NCI-H2171 treated with DMSO at 0.1 percent for 48 hours (cell line): ENCODE data around the gene MEGF11.

Experiments
- DNase-seq: peaks from one replicate; lab custom pipeline; 2025; lab: John Stamatoyannopoulos, UW

MEGF11 gene

DNA sequence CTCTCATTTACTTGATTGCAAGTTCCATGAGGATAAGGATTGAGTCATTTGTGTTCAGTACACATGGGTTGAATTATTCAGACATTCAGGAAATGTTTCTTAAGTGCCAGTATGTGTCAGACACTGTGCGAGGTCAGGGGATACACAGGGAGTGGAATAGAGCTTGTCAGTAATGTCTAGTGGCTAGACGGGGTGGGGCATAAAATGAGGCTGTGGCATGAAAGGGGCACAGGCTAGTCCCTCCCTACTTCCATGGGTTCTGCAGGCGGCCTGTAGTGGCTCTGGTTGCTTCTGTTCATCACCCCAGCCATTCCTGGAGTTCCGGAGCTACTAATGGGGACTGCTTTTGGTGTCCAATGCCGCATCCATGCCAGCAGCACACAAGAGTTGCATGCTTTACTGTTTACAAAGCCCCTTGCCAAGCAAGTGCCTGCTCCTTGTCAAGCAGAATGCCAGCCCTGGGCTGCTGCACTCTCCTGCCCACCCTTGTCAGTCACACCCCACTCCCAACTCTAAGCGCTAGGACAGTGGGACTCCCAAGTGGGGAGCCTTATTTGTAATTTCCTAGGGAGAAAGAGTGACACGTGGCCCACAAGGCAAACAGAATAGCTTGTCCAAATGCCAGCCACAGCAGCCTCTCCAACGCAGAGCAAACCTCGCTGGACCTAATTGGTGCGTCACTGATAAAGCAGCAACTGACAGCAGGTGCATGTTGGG is 313.5 kb downstream of the MEGF11 start:
- no peak for DNase-seq

DNA sequence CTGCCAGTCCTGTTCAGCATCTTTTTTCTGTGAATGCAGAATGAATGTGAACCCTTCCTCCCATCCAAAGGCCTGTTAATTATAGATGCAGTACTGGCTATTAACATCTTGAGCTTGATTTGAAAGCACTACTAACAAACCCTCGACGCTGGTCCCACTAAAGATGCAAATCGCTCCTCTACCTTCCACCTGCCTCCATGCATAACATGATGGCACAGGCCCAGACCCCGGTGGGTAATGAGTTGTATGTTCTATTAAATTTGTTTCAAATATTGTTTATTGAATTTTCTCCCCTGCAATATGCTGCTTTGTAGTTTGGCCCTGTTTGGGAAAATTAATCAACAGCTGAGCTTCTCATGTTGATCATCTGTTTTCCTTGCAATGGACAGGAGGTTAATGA is 314.9 kb downstream of the MEGF11 start:
- no peak for DNase-seq

DNA sequence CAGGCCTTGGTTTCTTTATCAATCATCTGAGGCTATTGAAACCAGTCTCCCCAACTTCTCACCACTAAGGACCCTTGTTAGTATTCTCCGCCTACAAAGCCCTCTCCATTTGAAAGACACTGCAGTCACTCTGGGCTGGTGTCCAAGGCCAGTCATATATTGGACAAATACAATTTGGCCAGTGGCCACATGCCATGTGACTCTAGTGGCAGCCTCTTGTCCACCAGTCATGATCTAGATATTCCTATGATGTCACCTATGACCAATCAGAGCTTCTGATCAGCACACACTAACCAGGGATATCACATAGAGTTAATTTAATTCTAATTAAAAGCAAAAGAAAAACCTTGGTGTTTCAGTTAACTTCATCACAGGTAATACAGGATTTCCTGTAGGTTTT is 316.1 kb downstream of the MEGF11 start:
- no peak for DNase-seq

DNA sequence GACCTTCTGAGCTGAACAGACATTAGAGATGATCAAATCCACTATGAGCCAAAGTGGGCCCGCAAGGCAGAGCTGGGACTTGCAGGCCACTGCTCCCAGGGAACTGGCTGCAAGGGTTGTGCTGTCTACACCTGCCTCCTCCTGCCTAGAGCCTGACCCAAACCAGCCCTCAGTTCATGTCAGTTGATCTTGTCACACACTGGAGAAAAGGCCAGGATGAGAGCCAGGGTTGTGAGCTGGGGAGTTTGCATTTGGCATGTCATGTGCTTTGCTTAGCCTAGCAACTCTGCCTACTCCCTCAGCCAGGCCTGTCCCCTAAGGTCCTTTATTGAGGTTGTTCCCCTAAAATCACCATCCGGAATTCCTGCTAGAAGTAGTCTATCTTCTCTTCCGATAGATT is 316.5 kb downstream of the MEGF11 start:
- no peak for DNase-seq

DNA sequence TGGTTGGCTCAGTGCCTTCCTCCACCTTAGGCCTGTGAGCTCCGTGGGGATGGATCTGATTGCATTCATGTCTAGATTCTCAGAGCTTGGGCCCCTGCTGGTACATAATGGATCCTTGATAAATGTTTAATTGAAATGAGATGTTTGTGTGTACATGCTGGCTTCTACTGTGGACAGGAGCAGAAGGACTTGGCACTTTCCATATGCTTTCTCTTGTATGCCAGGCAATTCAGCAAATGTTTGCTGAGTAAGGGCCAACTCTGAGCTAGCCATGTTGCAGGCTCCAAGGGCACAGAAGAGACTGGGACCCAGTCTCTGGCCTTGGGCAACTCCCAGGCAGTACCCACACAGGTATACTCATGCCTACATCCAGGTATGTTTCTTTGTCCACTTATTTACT is 317.3 kb downstream of the MEGF11 start:
- DNase-seq, result peak; percentile 10

DNA sequence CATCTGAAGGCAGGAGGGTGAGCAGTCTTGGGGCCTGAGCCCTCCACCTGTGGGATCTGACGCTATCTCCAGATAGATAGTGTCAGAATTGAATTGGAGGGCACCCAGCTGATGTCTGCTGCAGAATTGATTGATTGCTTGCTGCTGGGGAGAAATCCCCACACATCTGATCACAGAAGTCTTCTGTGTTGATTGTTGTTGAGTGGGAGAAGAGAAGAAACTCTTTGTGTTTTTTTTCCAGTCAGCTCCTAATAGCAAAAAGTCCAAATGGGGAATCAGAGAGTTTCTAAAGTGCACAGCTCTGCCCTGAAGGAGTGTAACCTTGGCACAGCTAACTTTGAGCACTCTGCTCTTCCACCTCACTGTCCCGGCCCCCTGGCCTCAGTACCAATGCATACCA is 318.2 kb downstream of the MEGF11 start:
- DNase-seq, result peak; percentile 20

DNA sequence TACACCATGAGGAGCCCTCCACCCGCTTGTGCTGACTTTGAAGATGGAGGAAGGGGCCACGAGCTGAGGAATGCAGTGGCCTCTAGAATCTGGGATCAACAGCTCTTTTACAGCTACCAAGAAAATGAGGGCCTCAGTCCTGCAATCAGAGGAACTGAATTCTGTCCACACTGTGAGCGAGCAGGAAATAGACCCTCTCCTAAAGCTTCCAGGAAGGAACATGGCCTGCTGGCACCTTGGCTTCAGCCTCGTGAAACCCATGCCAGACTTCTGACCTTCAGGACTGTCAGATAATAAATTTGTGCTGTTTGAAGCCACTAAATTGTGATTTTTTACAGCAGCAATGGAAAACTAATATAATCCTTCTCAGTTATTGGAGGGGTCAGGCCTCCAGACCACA is 322.3 kb downstream of the MEGF11 start:
- no peak for DNase-seq

DNA sequence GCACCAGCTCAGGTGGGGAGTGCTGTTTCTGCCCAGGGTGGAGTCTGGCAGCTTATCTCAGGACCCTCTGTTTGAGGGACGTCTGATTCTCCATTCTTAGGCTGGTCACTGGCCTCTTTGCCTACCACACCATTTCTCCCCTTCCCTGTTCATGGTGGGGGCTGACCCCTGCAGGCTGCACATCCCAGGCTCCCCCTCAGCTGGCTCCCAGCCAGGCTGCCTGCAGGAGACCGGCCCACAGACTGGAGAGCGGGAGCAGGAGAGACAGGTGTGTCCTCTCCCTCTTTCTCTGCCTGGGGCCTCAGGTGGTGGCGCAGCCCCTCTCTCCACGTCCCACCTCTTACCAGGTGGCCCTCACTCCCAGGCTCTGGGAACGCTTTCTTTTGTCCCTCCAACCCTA is 323.4 kb downstream of the MEGF11 start:
- DNase-seq, result peak; percentile 85

DNA sequence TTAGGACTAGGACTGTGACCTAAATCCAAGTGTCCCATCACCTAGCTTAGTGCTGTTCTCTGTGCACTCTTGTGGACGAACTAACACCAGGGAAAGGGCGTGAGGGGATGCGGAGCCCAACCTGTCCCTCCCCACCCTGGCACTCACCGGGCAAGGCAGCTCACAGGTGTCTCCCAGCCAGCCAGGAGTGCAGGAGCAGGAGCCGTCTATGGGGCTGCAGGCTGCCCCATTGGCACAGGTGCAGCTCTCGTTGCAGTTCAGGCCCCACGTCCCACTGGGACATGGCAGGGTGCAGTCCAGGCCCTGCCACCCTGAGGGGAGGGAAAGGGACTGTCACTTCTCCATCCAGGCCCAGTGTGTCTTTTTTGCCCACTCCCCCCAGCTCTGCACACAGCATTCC is 324.0 kb downstream of the MEGF11 start:
- DNase-seq, result no peak

DNA sequence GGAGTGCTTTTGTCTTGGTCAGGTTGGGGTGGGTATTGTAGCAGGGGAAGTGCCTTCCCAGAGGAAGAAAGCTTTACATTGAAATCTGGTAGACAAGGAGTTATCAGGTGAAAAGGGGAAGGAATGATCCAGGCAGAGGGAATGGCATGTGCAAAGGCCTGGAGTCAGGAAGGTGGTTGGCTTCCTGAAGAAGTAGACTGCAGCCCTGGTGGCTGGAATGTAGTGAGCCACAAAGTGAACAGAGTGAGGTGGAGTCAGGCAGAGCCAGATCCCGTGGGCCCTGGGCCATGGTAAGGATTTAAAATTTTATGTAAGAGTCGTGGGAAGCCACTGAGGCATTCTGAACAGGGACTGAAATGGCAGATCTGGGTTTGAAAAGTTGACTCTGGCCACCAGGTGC is 326.0 kb downstream of the MEGF11 start:
- DNase-seq, result no peak

DNA sequence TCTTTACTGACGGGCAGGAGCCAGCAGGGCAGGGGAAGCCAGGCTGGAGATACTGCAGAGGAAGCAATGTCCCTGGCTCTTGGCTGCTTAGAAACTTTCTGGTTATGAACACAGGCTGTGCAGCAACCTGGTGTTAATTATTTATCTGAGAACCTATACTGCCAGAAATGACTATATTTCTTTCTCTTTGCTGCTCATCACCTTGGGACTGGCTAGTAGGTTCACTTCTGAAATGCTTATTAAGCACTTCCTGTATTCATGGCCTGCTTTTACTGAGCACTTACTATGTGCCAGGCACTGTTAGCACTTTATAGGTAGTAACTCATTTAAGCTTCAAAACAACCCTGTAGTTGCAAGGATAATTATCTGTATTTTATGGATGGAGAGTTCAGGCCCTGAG is 326.7 kb downstream of the MEGF11 start:
- DNase-seq, result no peak

DNA sequence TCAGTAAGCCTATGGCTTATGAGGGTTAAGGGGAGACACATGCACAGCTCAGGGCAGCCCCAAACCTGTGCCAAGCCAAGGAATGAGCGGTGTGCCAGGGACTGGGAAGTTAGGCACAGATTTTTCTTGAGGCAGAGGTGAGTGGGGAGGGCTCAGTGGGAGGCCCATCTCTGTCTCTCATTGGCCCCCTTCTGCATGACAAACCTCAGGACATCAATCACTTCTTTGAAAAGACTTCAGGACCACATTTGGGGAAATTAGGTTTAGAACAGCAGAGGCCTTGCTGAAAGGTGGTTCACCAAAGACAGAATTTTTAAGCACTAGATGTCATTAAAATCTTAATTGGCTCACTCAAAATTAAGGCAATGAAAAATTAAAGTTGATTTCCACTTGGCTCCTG is 327.1 kb downstream of the MEGF11 start:
- no peak for DNase-seq

DNA sequence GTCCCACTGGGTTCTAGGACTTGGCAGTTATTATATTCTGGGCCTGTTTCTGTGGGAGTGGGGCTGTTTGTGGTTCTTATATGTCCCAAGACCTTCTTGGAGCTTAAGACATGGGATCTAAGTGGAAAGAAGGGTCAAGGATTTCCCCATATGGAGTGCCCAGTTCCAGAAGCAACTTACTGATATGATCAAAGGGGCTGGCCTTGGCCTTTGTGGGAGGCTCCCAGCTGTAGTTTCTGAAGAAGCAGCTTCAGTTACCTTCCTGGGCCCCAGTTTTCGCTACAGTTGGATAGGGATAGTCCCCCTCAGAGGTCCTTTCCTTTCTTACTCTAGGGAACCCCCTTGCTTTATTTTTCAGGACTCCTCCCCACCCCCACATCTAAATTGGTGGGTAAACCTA is 328.2 kb downstream of the MEGF11 start:
- no peak for DNase-seq

DNA sequence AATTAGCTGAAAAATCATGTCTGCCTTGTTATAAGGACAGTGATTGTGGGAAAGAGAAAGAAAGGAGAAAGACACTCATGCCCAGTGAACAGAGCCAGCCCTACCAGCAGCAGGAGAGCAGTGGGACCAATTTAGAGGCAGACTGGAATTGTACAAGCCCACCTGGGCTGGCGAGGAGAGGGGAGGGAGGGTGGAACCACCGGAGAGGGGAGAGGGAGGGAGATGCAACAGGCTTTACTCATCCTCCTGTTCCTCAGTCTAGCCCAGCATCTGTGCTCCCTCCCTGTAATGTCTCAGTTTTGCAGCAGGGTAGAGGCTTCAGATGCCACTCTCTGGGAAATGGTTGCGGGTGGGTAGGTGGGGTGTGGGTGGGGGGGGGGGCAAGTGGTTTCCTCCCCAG is 329.5 kb downstream of the MEGF11 start:
- DNase-seq, result no peak

DNA sequence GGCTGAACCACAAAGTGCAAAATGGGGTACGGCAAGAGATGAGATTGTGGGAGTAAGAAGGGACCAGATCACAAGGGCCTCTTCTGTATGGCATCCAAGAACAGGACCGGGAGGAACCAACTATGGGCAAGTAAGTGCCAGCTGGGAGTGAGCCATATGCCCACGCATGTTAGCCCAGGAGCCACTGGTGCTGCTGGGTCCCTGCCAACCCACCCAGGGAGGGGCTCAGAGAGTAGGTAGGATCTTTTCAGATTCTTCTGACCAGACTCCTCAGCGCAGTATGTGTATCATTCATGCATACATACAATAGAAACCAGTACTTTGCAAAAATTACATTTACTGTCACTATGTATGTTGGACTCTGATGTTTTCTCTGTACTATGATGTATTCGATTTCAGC is 330.3 kb downstream of the MEGF11 start:
- no peak for DNase-seq

DNA sequence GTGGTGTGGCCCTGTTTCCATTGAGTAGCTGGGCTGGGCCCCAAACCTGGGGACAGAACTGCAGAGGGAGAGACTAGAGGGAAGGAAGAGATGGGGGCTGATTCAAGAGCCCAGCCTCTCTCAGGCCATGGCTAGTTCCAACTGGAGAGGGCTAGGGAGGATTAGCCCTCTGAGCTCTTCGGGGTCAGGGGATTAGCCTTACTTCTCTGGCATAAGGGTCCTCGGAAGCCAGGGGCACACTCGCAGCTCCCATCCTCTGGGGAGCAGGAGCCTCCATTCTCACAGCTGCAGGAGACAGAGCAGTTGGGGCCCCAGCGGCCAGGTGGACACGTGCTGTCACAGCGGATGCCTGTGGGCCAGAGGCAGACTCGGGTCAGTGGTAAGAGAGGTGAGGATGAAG is 330.9 kb downstream of the MEGF11 start:
- no peak for DNase-seq

DNA sequence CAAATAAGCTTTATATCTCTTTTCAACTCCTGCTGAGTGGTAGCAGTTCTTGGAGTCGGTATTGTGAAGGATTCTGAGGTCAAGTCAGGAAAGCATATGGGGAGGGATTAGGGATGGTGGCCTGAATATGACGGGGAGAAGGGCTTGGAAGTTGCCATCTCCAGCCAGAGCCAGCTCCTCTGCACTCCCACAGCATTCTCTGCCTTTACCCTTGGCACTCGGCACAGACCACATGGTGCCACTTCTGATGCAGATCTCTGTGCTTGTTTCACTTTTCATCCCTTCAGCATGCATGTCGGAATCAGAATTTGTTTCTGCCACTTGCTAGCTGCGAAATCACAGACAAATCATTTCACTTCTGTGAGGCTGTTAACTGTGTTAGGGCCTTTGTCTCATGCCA is 331.8 kb downstream of the MEGF11 start:
- no peak for DNase-seq

DNA sequence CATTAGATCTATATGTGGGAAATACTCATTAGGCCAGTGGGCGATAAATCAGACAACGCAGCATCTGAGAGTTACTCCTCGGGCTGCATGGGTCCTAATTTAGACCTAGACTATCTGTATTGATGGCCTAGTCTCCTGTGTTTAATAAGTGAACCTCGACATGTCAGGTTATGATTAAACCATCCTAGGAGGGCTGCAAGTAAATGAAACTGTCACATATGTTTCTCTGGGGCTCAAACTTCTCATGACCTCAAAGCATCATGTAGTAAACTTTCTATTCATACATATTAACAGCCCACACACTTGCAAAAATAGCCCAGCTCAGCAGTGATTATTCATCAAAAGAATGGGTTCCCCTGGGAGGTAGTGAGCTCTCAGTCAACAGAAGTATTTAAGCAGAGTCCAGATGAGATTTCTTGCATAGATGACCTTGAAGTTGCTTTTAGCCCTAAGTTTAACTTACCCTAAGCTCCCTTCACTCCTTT is 332.7 kb downstream of the MEGF11 start:
- DNase-seq, result no peak

DNA sequence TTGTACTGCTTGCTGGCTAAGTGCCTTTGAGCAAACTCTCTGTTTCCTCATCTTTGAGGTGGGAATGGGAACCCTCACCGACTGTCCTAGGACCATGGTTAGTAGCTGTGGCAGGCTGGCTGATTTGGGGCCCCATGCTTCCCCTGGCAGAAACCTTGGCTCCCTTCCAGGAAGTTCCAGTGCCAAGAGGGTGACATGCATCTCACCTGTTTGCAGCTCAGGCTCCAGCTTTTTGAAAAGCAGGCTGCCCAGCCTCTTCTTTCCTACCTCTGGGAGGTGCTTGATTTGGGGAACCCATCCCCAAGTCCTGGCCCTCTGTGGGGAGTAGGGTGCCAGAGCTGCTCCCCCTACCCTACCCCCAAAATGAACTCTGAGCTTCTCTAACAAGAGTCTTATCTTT is 333.4 kb downstream of the MEGF11 start:
- DNase-seq, result peak; percentile 62

DNA sequence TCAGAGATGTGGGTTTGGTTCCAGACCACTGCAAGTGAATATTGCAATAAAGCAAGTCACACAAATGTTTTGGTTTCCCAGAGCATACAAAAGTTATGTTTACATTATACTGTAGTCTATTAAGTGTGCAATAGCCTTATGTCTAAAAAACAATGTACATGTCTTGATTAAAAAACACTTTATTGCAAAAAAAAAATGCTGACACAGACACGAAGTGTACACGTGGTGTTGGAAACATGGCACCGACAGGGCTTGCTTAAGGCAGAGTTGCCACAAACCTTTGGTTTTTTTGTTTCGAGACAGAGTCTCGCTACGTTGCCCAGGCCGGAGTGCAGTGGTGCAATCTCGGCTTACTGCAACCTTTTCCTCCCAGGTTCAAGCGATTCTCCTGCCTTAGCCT is 334.2 kb downstream of the MEGF11 start:
- DNase-seq, result no peak

DNA sequence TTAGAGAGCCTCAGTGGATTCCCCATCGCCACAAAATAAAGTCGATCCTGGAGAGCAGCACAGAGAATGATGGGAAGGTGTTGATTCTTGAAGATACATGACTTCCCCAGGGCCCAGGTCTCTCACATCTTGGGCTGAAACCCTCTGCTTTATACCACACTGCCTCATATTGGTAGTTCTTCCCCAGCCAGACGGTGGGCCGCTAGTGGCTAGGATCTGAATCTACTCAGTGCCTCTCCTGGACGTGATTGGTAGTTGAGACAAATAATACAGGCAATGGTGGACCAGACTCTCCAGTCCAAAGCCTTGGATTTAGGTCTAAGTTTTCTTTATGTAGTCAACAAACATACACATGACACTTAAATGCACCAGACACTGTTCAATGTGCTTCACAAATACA is 334.6 kb downstream of the MEGF11 start:
- DNase-seq, result no peak

DNA sequence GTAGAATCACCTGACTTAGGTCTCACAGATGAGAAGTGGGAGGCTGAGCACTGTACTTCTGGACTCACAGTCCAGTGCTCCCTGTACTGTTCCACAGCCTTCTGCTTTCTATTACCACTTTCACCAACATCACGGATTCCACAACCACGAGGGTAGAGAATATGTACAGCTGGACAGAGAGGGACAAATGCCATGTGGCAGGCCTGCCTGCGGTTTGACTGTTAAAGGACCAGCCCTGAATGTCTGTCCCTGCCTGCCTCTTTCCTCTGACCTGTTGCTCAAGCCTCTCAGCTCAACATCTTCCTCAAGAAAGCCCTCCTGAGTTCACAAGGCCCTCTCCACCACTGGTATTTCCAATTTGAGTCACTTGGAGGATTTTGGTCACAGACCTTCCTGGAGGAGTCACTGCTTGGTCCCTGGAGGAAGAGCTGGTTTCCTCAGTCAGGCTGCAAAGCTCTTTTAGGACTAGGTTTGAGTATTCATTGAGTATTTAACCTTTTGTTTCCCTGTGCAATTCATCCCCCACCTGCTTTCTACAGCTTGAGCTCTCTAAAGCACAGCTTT is 335.1 kb downstream of the MEGF11 start:
- DNase-seq, result no peak

DNA sequence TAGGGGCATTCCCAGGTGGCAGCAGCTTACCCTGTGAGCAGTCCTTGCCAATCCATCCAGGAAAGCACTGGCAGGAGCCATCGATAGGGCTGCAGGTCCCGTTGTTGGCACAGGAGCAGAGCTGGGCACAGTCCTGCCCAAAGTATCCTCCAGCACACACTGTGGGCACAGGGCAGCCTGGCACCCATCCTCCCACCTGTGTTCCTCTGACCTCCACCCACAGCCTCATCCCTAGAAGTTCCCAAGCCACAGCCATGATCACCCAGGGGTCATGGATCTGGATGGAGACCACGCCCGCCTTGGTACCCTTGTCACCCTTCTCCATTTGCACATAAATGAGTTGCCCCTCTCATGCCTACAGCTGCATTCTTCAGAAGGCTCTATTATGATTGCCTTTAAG is 335.6 kb downstream of the MEGF11 start:
- no peak for DNase-seq

DNA sequence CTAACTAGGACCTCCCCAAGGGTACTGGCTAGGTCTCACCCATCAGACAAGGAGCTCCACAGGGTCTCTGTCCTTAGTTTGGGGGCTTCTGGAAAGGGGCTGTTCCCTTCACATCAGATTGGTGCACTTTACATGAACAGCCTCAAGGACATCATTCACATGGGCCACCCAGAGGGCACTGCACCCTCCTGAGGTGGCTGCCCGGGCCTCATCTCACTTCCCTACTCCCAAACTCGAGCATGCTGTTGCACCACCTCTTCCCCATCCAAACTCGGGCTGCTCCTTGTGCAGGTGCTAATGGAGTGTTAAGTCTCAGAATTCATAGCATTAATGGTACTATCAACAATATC is 336.2 kb downstream of the MEGF11 start:
- no peak for DNase-seq
